ENCODE measurements around the gene SCART1. TPM values are rescaled to one million over a fixed set of nuclear protein-coding genes. Genes with fewer than 3 reads are reported as not detected.
"Not testable (repeated sequence)": the region's sequence is repeated elsewhere in the genome, so short reads cannot be mapped to it uniquely, and the experiment has no call there.

Gene SCART1
- polyA plus RNA-seq, 1 donor, result 1.1 TPM

DNA sequence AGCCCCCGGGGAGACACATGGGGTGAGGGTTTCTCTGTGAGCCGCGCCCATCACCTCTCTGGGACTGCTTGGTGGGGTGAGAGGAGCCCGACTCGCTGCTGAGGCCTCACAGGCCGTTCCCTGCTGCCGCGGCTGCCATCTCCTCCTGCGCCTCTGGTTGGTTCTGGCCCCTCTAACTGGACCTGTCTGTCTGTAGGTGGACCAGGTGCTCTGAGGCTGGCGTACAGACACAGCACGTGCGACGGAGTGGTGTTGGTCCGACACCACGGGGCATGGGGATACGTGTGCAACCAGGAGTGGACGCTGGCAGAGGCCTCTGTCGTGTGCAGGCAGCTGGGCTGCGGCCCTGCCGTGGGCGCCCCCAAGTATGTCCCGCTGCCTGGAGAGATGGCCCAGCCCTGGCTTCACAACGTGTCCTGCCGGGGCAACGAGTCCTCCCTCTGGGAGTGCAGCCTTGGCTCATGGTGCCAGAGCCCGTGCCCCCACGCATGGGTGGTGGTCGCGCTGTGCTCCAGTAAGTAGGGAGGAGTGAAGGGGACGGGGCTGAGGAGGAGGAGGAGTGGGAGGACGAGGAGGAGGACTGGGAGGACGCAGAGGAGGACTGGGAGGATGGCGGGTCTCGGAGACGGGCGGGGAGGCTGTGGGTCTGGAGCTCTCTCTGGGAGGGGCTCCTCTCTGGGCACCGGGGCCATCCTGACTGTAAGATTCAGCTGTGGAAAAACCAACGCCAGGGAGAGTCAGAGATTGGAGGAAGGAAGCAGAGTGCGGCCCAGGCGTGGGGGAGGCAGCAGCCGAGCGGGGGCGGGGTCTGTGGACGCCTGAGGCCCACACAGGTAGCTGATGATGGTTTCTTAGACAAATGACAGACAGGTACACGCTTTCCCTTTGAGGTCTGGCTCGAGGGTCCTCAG, 2.6 kb downstream of the SCART1 start:
- DNase-seq, result no peak

DNA sequence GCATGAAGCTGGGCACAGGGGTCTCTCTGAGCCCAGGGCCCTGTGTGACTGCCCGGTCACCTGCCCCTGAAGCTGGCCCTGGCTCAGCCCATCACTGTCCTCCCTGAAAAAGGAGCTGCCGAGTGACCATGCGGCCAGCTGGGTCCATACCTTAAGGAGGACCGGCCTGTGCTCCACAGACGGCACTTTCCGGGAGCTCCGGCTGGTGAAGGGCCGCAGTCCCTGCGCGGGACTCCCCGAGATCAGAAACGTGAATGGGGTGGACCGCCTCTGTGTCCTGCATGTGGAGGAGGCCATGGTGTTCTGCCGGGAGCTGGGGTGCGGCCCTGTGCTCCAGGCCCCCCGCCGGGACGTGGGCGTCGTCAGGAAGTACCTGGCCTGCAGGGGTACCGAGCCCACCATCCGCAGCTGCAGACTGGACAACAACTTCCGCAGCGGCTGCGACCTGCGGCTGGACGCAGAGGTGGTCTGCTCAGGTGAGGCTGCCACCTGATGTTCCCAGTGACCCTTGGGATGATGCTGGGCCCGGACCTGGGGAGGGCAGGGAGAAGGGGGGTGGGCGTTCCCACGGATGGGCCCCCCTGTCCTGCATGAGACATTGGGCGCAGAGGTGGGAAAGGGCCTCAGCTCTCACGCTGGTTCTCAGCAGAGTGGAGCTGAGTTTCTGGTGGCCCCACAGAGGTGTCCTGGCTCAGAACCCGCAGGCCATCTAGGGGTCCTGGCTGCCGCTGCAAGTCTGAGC, 3.5 kb downstream of the SCART1 start:
- no peak for DNase-seq

DNA sequence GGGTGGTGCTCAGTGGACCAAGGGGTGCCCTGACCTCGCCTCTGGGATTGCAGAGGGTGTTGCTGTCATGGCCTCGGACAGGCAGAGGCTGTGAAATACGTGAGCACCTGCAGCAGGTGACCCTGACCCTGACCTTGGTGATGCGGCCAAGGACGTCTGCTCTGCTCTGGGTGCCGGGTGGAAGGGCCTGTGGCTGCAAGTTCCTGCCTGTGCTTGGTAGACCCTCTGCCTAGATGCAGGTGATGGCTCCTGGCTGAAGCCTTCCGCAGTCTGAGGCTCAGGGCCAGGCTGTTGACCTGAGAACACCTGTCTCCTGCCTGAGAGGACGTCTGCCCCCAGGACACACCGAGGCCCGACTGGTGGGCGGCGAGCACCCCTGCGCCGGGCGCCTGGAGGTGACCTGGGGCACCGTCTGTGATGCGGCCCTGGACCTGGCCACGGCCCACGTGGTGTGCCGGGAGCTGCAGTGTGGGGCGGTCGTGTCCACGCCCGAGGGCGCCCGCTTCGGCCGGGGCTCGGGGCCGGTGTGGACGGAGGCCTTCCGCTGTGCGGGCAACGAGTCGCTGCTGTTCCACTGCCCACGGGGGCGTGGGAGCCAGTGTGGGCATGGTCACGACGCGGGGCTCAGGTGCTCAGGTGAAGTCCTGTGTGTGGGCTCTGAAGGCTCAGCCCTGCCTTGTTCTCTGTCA, 4.4 kb downstream of the SCART1 start:
- no peak for DNase-seq

GRCh38 chr10:133458710-133459453, 5.1 kb downstream of the SCART1 start:
- DNase-seq, result no peak

DNA sequence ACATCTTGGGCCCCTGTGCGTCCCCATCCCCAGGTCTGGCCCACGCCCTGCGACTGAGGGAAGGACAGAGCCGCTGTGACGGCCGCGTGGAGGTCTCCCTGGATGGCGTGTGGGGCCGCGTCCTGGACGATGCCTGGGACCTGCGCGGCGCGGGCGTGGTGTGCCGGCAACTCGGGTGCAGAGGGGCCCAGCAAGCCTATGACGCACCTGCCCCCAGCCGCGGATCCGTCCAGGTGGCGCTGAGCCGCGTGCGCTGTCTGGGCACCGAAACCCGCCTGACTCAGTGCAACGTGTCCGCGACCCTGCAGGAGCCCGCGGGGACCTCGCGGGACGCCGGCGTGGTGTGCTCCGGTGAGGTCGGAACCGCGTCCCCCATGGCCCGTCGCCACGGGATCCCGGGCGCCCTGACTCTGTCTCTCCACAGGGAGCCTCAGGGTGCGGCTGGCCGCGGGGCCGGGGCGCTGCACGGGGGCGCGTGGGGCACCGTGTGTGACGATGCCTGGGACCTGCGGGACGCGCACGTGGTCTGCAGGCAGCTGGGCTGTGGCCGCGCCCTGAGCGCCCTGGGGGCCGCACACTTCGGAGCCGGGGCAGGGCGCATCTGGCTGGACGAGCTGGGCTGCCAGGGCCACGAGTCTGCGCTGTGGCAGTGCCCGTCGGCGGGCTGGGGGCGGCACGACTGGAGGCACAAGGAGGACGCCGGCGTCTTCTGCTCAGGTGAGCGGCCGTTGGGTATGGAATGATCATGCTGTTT, 5.9 kb downstream of the SCART1 start:
- DNase-seq, result no peak

GRCh38 chr10:133460208-133460769, 6.5 kb downstream of the SCART1 start:
- DNase-seq, result no peak

- DNase-seq, result no peak
Measured at GRCh38 chr10:133461027-133461426, 7.3 kb downstream of the SCART1 start.

DNA sequence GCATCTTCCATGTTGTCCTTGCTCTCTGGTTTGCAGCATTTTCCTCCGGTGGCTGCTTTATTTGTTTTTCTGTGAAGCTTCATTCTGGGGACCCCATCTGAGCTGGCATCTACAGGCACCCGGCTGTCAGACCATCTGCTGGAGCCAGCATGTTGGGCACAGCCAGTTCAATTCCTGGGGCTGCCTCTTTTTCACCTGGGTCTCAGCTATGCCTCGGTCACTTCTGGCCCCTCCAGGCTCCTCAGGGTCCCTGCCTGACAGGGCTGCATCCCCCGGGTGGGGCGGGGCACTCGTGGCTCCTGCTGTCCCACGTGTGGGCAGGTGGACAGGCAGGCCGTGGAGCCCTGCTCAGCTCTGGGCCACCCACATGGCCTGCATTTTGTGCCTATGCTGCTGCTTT, 8.1 kb downstream of the SCART1 start:
- DNase-seq, result no peak

DNA sequence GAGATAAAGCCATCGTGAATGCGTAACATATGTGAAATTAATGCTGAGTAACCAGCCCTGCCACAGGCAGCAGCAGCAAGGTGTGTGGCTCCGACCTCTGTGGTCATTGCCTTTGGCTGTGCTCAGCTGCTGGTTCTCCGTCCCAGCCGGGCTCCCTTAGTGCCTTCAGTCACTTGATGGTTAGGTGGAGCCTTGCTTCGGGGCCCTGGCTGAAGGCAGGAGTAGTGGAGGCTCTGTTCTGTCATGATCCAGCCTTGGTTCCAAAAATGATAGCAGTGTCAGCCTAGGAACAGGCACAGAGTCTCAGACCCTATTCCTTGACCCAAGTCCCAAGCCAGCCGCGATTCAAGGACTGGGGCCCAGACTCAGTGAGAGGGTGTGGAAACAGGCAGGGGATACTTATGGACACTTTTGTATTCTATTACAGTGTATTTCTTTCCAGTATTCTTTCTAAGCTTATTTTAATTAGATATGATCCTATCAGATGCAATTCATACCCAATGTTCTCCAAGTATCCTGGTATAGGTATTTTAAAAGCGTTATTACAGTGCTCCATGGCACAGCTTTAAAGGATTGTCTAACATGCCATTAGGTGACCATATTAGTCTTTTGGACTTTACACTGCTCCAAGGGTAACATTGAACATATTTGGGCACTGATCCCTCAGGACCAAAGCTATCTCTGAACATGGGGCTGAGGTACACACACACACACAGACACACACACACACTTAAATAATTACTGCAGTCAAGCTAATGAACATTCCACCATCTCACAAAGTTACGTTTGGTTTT, 9.0 kb downstream of the SCART1 start:
- DNase-seq, result no peak

DNA sequence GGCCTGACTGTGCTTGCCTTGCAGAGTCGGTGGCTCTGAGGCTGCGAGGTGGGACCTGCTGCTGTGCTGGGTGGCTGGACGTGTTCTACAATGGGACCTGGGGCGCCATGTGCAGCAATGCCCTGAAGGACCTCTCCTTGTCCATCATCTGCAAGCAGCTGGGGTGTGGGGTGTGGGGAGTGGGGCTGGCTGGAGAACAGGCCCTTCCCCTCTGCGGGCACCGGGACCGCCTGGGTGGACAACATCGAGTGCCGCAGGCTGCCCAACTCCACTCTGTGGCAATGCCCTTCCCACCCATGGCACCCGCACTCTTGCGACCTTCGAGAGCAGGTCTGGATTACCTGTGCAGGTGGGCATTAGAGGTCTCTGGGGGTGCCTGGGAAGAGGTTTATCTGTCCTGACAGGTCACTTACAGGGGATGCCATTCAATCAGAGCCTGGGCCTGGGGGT, 10.9 kb downstream of the SCART1 start:
- no peak for DNase-seq

DNA sequence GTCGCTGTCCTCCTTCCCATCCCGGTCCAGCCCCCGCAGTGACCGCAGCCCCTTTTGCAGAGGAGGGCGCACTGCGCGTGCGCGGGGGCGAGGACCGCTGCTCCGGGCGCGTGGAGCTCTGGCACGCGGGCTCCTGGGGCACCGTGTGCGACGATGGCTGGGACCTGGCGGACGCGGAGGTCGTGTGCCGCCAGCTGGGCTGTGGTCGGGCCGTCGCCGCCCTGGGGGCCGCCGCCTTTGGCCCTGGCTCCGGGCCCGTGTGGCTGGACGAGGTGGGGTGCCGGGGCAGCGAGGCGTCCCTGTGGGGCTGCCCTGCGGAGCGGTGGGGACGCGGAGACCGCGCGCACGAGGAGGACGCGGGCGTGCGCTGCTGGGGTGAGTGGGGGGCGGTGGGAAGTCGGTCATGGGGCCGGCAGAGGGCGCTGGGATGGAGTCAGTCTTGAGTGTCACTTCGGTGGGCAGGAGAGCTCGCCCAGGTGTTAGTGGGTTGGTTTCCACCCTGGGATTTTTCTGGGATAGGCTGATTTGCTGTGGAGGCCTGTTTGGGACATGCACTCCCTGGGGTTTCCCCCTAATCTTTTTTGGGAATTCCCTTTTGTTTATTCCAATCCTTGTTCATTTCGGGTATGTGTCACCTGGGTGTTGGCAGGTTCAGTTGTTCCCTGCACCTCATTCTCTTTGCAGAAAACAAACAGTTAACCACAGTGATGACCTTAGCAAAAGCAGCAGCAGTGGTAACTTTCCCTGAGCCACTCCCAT, 11.6 kb downstream of the SCART1 start:
- DNase-seq, result no peak

DNA sequence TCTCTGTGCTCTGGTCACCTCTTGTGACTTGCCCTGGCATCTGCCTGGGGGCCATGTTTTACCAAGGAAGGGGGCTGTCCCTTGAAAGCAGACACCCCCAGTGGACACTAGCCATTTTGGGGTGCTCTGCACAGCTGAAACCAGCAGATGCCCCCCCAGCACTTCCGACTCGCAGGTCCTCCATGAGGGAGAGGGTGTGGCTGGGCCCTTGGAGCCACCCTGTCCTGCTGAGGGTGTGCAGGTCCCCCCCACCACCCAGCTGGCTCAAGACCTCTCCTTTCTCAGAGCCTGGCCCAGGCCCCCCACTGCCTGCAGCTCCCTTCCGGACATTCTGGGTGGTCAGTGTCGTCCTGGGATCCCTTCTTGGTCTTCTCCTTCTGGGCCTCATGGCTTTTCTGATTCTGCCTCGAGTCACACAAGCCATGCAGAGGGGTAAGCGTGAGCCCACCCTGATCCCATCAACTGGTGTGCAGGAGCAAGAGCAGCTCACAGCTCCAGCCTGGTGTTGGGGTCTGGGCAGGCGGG, 12.3 kb downstream of the SCART1 start:
- DNase-seq, result no peak

- DNase-seq, result no peak
Measured at GRCh38 chr10:133466683-133467275, 13.0 kb downstream of the SCART1 start.

DNA sequence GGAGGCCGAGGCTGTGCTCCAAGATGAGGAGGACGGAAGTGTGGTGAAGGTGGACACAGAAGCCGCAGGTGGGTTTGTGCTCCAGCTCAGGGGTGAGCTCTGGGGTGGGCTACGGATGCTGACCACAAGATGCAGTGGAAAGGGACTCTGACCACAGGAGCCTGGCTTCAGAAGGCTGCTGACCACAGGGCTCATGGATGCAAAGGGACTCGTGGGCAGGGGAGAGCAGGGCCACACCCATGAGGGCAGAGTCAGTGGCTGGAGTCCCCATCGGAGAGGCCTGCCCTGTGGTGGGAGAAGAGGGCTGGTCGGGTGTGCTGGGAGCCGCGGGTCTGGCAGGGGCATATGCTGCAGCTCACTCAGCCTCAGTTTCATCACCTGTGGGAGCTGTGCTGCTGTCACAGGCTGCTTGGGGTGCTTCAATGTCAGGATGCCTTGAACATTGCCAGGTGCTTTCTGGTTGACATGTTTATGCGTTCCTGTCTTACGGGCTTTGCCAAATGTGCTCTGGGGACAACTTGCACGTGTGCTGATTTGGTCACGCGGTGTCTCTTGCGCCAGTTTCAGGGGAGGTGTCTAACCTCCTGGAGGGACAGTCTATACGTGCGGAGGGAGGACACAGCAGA, 13.7 kb downstream of the SCART1 start:
- DNase-seq, result no peak

DNA sequence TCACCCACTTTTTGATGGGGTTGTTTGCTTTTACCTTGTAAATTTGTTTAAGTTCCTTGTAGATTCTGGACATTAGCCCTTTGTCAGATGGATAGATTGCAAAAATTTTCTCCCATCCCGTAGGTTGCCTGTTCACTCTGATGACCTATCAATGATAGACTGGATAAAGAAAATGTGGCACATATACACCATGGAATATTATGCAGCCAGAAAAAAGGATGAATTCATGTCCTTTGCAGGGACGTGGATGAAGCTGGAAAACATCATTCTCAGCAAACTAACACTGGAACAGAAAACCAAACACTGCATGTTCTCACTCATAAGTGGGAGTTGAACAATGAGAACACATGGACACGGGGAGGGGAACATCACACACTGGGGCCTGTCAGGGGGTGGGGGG, 15.5 kb downstream of the SCART1 start:
- DNase-seq, result not testable (repeated sequence)

- DNase-seq, result no peak
Measured at GRCh38 chr10:133471300-133472109, 17.8 kb downstream of the SCART1 start.

DNA sequence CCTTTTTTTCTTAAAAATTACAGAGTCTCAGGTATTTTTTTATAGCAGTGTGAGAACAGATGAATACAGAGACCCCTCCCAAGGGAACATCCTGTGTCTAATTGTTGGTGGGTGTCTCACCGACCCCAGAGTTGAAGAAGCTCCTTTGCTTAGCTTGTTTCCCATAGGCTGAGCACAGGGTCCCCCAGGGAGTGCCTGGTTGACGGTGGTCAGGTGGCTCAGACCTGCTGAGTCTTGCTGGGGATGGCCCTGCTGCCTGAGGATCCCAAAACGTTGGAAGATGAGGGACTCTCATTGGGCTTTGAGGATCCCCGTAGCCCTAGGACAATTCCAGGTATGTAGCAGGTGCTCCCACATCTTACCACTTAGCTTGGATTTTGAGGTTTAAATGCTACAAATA, 19.5 kb downstream of the SCART1 start:
- no peak for DNase-seq

DNA sequence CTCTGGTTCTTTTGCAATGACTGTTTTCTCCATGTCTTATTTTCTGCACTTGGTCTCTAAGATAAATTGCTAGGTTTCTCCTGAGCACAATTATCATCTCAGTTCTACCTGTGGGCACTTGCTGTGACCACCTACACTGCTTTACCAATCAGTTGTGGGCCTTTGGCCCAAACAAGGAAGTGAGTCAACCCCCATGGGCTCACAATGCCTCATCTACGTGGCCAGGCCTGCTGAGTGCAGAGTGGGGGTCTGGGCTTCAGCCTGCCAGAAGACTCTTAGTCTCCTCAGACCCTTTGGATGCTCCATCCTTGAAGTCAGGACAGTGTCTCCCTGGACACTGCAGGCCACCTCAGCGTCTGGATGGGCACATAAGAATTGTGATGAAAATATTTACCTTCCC, 20.3 kb downstream of the SCART1 start:
- no peak for DNase-seq

All from hindlimb muscle (tissue), 1 donor.